Measurements from ENCODE around the gene MST1. TPM values are rescaled to one million over a fixed set of nuclear protein-coding genes. Genes with fewer than 3 reads are reported as not detected.
A peak's percentile ranks its signal among the peaks of the same experiment; 100 is the strongest.

The MST1 gene
- total RNA-seq, 1 donor from 2014 or later = 2.7 TPM

DNA sequence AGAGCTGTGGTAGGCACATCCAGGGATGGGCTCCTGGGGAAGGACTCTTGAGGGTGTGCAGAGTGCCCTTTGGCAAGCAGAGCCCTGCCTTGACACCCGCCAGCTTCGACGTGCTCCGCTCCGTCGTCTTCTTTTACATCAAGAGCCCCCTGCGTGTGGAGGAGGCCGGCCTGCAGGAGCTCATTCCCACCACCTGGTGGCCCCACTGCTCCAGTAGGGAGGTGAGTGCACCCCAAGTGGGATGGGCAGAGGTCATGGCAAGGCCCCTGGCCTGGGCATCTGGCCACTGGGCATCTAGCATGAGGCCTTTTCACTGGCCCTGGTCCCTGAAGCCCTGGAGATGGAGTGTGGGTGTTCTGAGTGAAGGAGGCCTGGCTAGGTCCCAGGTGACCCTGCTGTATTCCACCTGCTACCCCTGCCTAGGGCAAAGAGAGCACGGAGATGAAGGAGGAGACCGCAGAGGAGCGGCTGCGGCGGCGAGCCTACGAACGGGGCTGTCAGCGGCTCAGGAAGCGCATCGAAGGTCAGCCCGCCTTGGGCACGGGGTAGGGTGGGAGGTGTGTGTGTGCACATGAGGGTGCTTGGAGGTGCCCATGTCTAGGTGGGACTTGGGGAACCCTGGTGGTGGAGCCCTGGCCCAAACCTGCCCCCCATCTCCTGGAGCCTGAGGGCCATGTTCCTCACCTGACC, 12.3 kb upstream of the MST1 start:
- no peaks in the 10 kb centered on the region for H3K9me3 Mint-ChIP-seq
- H3K4me1 Mint-ChIP-seq = no peaks in the 10 kb centered on the region
- Histone ChIP-seq H3K4me2 (no peak overlapping the region), H3K9me3 (ENCODE audit: low read depth) (no peaks in the 10 kb centered on the region), H3K36me3 (no peaks in the 10 kb centered on the region), H3K4me3 (no peak overlapping the region), H3K27ac (peak overlapping the region; percentile 20), H3K27me3 (no peaks in the 10 kb centered on the region), H2AFZ (replicated peaks) (no peak overlapping the region), H3K9ac (peak overlapping the region; percentile 32), H4K20me1 (ENCODE audit: low read depth) (no peaks in the 10 kb centered on the region), H3K4me1 (no peaks in the 10 kb centered on the region), H3K79me2 (ENCODE audit: low read depth) (no peaks in the 10 kb centered on the region), H3F3A (ENCODE audit: low read depth) (no peaks in the 10 kb centered on the region)
- H3K27ac Mint-ChIP-seq = no peak overlapping the region
- peaks cover 2% of the 10 kb centered on the region for H3K27me3 Mint-ChIP-seq (ENCODE audit: insufficient read depth, low read depth)
- H3K36me3 Mint-ChIP-seq = peaks cover 2% of the 10 kb centered on the region
- no peak overlapping the region for H3K4me3 Mint-ChIP-seq
- TF ChIP-seq, protein P1, sequence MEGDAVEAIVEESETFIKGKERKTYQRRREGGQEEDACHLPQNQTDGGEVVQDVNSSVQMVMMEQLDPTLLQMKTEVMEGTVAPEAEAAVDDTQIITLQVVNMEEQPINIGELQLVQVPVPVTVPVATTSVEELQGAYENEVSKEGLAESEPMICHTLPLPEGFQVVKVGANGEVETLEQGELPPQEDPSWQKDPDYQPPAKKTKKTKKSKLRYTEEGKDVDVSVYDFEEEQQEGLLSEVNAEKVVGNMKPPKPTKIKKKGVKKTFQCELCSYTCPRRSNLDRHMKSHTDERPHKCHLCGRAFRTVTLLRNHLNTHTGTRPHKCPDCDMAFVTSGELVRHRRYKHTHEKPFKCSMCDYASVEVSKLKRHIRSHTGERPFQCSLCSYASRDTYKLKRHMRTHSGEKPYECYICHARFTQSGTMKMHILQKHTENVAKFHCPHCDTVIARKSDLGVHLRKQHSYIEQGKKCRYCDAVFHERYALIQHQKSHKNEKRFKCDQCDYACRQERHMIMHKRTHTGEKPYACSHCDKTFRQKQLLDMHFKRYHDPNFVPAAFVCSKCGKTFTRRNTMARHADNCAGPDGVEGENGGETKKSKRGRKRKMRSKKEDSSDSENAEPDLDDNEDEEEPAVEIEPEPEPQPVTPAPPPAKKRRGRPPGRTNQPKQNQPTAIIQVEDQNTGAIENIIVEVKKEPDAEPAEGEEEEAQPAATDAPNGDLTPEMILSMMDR (IDR thresholded peaks at IDR 0.05) = peak; percentile 66
- no peak for TF ChIP-seq EZH2 (IDR thresholded peaks at IDR 0.05)
- peak; percentile 75 for DNase-seq (ENCODE audit: low spot score)

DNA sequence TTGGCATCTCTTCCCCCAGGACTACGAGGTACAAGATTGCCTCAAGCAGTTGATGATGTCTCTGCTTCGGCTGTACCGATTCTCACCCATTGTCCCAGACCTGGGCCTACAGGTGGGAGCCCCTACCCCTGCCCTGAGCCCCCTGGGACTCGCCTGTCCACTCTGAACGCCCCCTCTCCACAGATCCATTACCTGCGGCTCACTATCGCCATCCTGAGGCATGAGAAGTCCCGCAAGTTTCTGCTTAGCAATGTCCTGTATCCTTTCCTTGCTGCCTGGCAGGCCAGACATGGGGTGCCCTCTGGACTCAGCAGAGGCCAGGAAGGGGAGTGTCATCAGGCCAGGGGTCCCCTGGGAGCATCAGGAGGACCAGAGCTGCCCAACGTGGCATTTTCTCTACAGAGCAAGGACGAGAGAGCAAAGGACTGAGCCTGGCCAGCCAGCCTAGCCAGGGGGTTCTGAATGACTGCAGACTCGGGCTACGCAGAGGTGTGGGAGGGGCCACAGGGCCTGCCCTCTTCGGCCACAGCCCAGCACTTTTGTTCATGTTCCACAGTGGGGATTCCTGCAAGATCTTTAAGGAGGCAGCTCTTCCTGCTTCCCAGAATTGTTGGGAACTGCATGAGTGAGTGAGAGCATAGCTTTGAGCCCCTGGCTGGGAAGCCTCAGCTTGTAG, 11.3 kb upstream of the MST1 start:
- peak; percentile 21 for DNase-seq (ENCODE audit: low spot score)
- Histone ChIP-seq H4K20me1 (ENCODE audit: low read depth) (no peaks in the 10 kb centered on the region), H2AFZ (replicated peaks) (no peak overlapping the region), H3K9me3 (ENCODE audit: low read depth) (no peaks in the 10 kb centered on the region), H3K27ac (peak overlapping the region; percentile 20), H3F3A (ENCODE audit: low read depth) (no peaks in the 10 kb centered on the region), H3K27me3 (no peaks in the 10 kb centered on the region), H3K4me2 (no peak overlapping the region), H3K4me3 (no peak overlapping the region), H3K4me1 (no peaks in the 10 kb centered on the region), H3K36me3 (no peaks in the 10 kb centered on the region), H3K79me2 (ENCODE audit: low read depth) (no peaks in the 10 kb centered on the region), H3K9ac (peak overlapping the region; percentile 32)
- no peak for TF ChIP-seq EZH2 (IDR thresholded peaks at IDR 0.05)
- TF ChIP-seq, protein P1 (IDR thresholded peaks at IDR 0.05) = peak; percentile 37
- H3K36me3 Mint-ChIP-seq = peaks cover 2% of the 10 kb centered on the region
- no peaks in the 10 kb centered on the region for H3K9me3 Mint-ChIP-seq
- H3K27ac Mint-ChIP-seq = peak overlapping the region; percentile 17
- H3K4me3 Mint-ChIP-seq = peak overlapping the region; percentile 43
- H3K27me3 Mint-ChIP-seq (ENCODE audit: insufficient read depth, low read depth) = peaks cover 2% of the 10 kb centered on the region
- H3K4me1 Mint-ChIP-seq = no peaks in the 10 kb centered on the region

DNA sequence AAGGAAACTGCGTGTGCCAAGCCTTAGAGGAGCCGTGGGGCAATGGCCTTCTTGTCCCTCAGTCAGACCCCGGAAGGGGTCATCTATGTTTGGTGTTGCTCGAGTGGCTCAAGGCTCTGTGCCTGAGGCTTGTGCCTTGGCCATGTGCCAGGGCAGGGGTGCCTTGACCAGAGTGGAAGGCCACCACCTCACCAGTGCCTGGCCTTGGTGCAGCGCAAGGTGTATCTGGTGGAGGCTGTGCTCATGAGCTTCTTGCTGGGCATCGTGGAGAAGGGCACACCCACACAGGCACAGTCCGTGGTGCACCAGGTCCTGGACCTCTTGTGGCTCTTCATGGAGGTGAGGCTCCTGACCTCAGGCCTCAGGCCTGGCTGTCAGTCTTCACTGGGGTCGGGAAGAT, 10.7 kb upstream of the MST1 start:
- Mint-ChIP-seq H3K4me1 (no peaks in the 10 kb centered on the region), H3K36me3 (peaks cover 2% of the 10 kb centered on the region), H3K4me3 (no peak overlapping the region)

More for the DNA sequence above, 10.7 kb upstream of the MST1 start:
- H3K27ac Mint-ChIP-seq = peak overlapping the region; percentile 69
- TF ChIP-seq EZH2phosphoT487 (IDR thresholded peaks at IDR 0.05) (no peak), EZH2 (IDR thresholded peaks at IDR 0.05) (no peak)
- TF ChIP-seq, protein P1 (IDR thresholded peaks at IDR 0.05) = no peak
- Histone ChIP-seq H3K27me3 (no peaks in the 10 kb centered on the region), H3K4me1 (no peaks in the 10 kb centered on the region), H3K79me2 (ENCODE audit: low read depth) (no peaks in the 10 kb centered on the region), H3K4me3 (no peak overlapping the region), H3K9me3 (ENCODE audit: low read depth) (no peaks in the 10 kb centered on the region), H3K27ac (no peak overlapping the region), H2AFZ (replicated peaks) (no peak overlapping the region), H3K4me2 (no peak overlapping the region), H3K36me3 (no peaks in the 10 kb centered on the region), H3F3A (ENCODE audit: low read depth) (no peaks in the 10 kb centered on the region), H4K20me1 (ENCODE audit: low read depth) (no peaks in the 10 kb centered on the region), H3K9ac (no peak overlapping the region)
- no peaks in the 10 kb centered on the region for H3K9me3 Mint-ChIP-seq
- no peak for DNase-seq (ENCODE audit: low spot score)
- peaks cover 2% of the 10 kb centered on the region for H3K27me3 Mint-ChIP-seq (ENCODE audit: insufficient read depth, low read depth)
